HEK293 (cell line): Measurements from ENCODE around the gene IGF2BP1.

ENCODE experiments used
- CTCF ChIA-PET: fragments of 350-600 bp; formaldehyde crosslinking; extraction: SDS; loops from one replicate; lab custom pipeline; 2021; ENCODE audit warnings: antibody characterized with exemption; lab: Yijun Ruan, JAX
- POLR2A ChIA-PET: fragments of 300-600 bp; formaldehyde crosslinking; extraction: SDS; loops from one replicate; lab custom pipeline; 2020; ENCODE audit warnings: antibody characterized with exemption, inconsistent platforms; lab: Yijun Ruan, JAX
- H3K27ac ChIP-seq: fragments of 200-500 bp; sonication (Bioruptor generic); 2 replicates; pipeline ENCODE4 v1.5.1; 2014; ENCODE audit warnings: low read depth, low read length, control low read depth, inconsistent platforms; ENCODE audit errors: extremely low read depth
- H3K36me3 ChIP-seq, 2 experiments: fragments of 200-500 bp in 1 of 2; sonication (Bioruptor generic) in 1 of 2; 1 replicate in 1 of 2; 2 replicates in 1 of 2; pipeline ENCODE4 v1.5.1; 2014 to 2017; ENCODE audit warnings: inconsistent platforms in 2 of 2, low read length in 2 of 2; ENCODE audit not compliant: control insufficient read depth in 2 of 2, insufficient read depth in 1 of 2
- H3K4me1 ChIP-seq: fragments of 200-500 bp; sonication (Bioruptor generic); 2 replicates; pipeline ENCODE4 v1.5.1; 2014; ENCODE audit warnings: mild to moderate bottlenecking, low read length, inconsistent platforms; ENCODE audit not compliant: control insufficient read depth, insufficient read depth
- H3K4me3 ChIP-seq: 2 replicates; pipeline ENCODE4 v1.5.1; 2011; ENCODE audit warnings: low read depth, mild to moderate bottlenecking, control low read depth, low read length, moderate library complexity
- H3K9me3 ChIP-seq: fragments of 200-500 bp; sonication (Bioruptor generic); 2 replicates; pipeline ENCODE4 v1.5.1; 2014; ENCODE audit warnings: low read depth, low read length, inconsistent platforms; ENCODE audit not compliant: control insufficient read depth, insufficient read depth
- GLIS1 ChIP-seq: fragments of 450-650 bp; formaldehyde crosslinking; IDR thresholded peaks from 2 replicates; pipeline ENCODE4 v1.5.1; 2016; ENCODE audit warnings: missing biosample characterization, missing genetic modification characterization
- KLF9 ChIP-seq: fragments of 450-650 bp; formaldehyde crosslinking; IDR thresholded peaks from 2 replicates; pipeline ENCODE4 v1.5.1; 2016; ENCODE audit warnings: missing biosample characterization, missing genetic modification characterization, low read depth
- PATZ1 ChIP-seq: fragments of 450-650 bp; formaldehyde crosslinking; IDR thresholded peaks from 2 replicates; pipeline ENCODE4 v1.5.1; 2016; ENCODE audit warnings: missing biosample characterization, missing genetic modification characterization
- TCF7L2 ChIP-seq: IDR thresholded peaks from 2 replicates; pipeline ENCODE4 v1.6.1; 2011; ENCODE audit warnings: low read depth, mild to moderate bottlenecking, inconsistent platforms, low read length, moderate library complexity, borderline replicate concordance
- WT1 ChIP-seq: fragments of 450-650 bp; formaldehyde crosslinking; IDR thresholded peaks from 2 replicates; pipeline ENCODE4 v1.5.1; 2016; ENCODE audit warnings: missing biosample characterization, missing genetic modification characterization
- YY2 ChIP-seq: fragments of 450-650 bp; formaldehyde crosslinking; IDR thresholded peaks from 2 replicates; pipeline ENCODE4 v1.5.1; 2016; ENCODE audit warnings: missing biosample characterization, missing genetic modification characterization
- ZBTB17 ChIP-seq: fragments of 450-650 bp; formaldehyde crosslinking; IDR thresholded peaks from 2 replicates; pipeline ENCODE4 v1.5.1; 2016; ENCODE audit warnings: missing biosample characterization, missing genetic modification characterization
- ZBTB26 ChIP-seq: fragments of 450-650 bp; formaldehyde crosslinking; optimal IDR thresholded peaks from 2 replicates; pipeline ENCODE3; 2016; ENCODE audit warnings: missing biosample characterization, mild to moderate bottlenecking, missing genetic modification characterization
- ZBTB8A ChIP-seq: fragments of 450-650 bp; formaldehyde crosslinking; IDR thresholded peaks from 2 replicates; pipeline ENCODE4 v1.5.1; 2016; ENCODE audit warnings: missing biosample characterization, missing genetic modification characterization
- ZEB2 ChIP-seq: fragments of 450-650 bp; formaldehyde crosslinking; IDR thresholded peaks from 2 replicates; pipeline ENCODE4 v1.5.1; 2016; ENCODE audit warnings: missing biosample characterization, missing genetic modification characterization
- ZNF112 ChIP-seq: fragments of 450-650 bp; formaldehyde crosslinking; IDR thresholded peaks from 2 replicates; pipeline ENCODE4 v1.5.0; 2017; ENCODE audit warnings: missing biosample characterization, missing genetic modification characterization
- ZNF114 ChIP-seq: fragments of 450-650 bp; formaldehyde crosslinking; IDR thresholded peaks from 2 replicates; pipeline ENCODE4 v1.5.0; 2017; ENCODE audit warnings: missing biosample characterization, missing genetic modification characterization
- ZNF157 ChIP-seq: fragments of 450-650 bp; formaldehyde crosslinking; IDR thresholded peaks from 2 replicates; pipeline ENCODE4 v1.5.1; 2016; ENCODE audit warnings: missing biosample characterization, missing genetic modification characterization
- ZNF174 ChIP-seq: fragments of 450-650 bp; formaldehyde crosslinking; IDR thresholded peaks from 2 replicates; pipeline ENCODE4 v1.5.0; 2017; ENCODE audit warnings: missing biosample characterization, mild to moderate bottlenecking, missing genetic modification characterization
- ZNF184 ChIP-seq: fragments of 450-650 bp; IDR thresholded peaks from 2 replicates; pipeline ENCODE4 v1.5.1; 2018; ENCODE audit warnings: missing biosample characterization, mild to moderate bottlenecking, missing genetic modification characterization
- ZNF2 ChIP-seq: fragments of 450-650 bp; formaldehyde crosslinking; IDR thresholded peaks from 2 replicates; pipeline ENCODE4 v1.5.1; 2016; ENCODE audit warnings: missing biosample characterization, missing genetic modification characterization
- ZNF223 ChIP-seq: fragments of 450-650 bp; formaldehyde crosslinking; IDR thresholded peaks from 2 replicates; pipeline ENCODE4 v1.5.1; 2016; ENCODE audit warnings: missing biosample characterization, missing genetic modification characterization
- ZNF23 ChIP-seq: fragments of 450-650 bp; formaldehyde crosslinking; IDR thresholded peaks from 2 replicates; pipeline ENCODE4 v1.5.1; 2016; ENCODE audit warnings: missing biosample characterization, missing genetic modification characterization, borderline replicate concordance
- ZNF239 ChIP-seq: fragments of 450-650 bp; formaldehyde crosslinking; IDR thresholded peaks from 2 replicates; pipeline ENCODE4 v1.5.1; 2016; ENCODE audit warnings: missing biosample characterization, missing genetic modification characterization
- ZNF341 ChIP-seq: fragments of 450-650 bp; formaldehyde crosslinking; IDR thresholded peaks from 2 replicates; pipeline ENCODE4; 2016; ENCODE audit warnings: low read depth, missing biosample characterization, missing genetic modification characterization
- ZNF501 ChIP-seq: fragments of 450-650 bp; formaldehyde crosslinking; IDR thresholded peaks from 2 replicates; pipeline ENCODE4 v1.5.1; 2016; ENCODE audit warnings: missing biosample characterization, missing genetic modification characterization
- ZNF571 ChIP-seq: fragments of 450-650 bp; formaldehyde crosslinking; IDR thresholded peaks from 2 replicates; pipeline ENCODE4 v1.5.0; 2017; ENCODE audit warnings: missing biosample characterization, missing genetic modification characterization
- ZNF596 ChIP-seq: fragments of 450-650 bp; IDR thresholded peaks from 2 replicates; pipeline ENCODE4 v1.5.0; 2018; ENCODE audit warnings: missing biosample characterization, mild to moderate bottlenecking, missing genetic modification characterization, moderate library complexity
- ZNF600 ChIP-seq: fragments of 450-650 bp; formaldehyde crosslinking; IDR thresholded peaks from 2 replicates; pipeline ENCODE4 v1.5.1; 2016; ENCODE audit warnings: missing biosample characterization, missing genetic modification characterization
- ZNF623 ChIP-seq: fragments of 450-650 bp; formaldehyde crosslinking; IDR thresholded peaks from 2 replicates; pipeline ENCODE4 v1.5.1; 2016; ENCODE audit warnings: missing biosample characterization, missing genetic modification characterization
- ZNF692 ChIP-seq: fragments of 450-650 bp; formaldehyde crosslinking; IDR thresholded peaks from 2 replicates; pipeline ENCODE4 v1.5.1; 2016; ENCODE audit warnings: missing biosample characterization, missing genetic modification characterization
- ZNF747 ChIP-seq: fragments of 450-650 bp; formaldehyde crosslinking; IDR thresholded peaks from 2 replicates; pipeline ENCODE4 v1.5.1; 2016; ENCODE audit warnings: missing biosample characterization, missing genetic modification characterization
- ZNF776 ChIP-seq: fragments of 450-650 bp; formaldehyde crosslinking; IDR thresholded peaks from 2 replicates; pipeline ENCODE4 v1.5.0; 2017; ENCODE audit warnings: missing biosample characterization, missing genetic modification characterization, borderline replicate concordance
- ZNF830 ChIP-seq: fragments of 450-650 bp; IDR thresholded peaks from 2 replicates; pipeline ENCODE4 v1.5.0; 2018; ENCODE audit warnings: missing biosample characterization, missing genetic modification characterization, low read depth, mild to moderate bottlenecking, moderate library complexity
- ZNF843 ChIP-seq: fragments of 450-650 bp; formaldehyde crosslinking; IDR thresholded peaks from 2 replicates; pipeline ENCODE4 v1.5.1; 2016; ENCODE audit warnings: missing biosample characterization, missing genetic modification characterization
- ZXDB ChIP-seq: fragments of 450-650 bp; formaldehyde crosslinking; IDR thresholded peaks from 2 replicates; pipeline ENCODE4 v1.5.1; 2016; ENCODE audit warnings: missing biosample characterization, missing genetic modification characterization
- TF ChIP-seq, protein P1 (sequence below): fragments of 450-650 bp; formaldehyde crosslinking; IDR thresholded peaks from 2 replicates; pipeline ENCODE4 v1.5.1; 2016; ENCODE audit warnings: missing biosample characterization, missing genetic modification characterization
- TF ChIP-seq, protein P2 (sequence below): fragments of 450-650 bp; formaldehyde crosslinking; IDR thresholded peaks from 2 replicates; pipeline ENCODE4 v1.5.1; 2016; ENCODE audit warnings: missing biosample characterization, missing genetic modification characterization, low read depth

IGF2BP1 gene

GRCh38 chr17:49086649-49087048 is 89.5 kb downstream of the IGF2BP1 start (continued):
- no peak for TF ChIP-seq ZNF174

- POLR2A ChIA-PET, result interaction anchor here (0.6 kb wide), 1 partner anchor 349 kb away, joined by 3 read pairs; no protein-coding TSS in a partner anchor
- Histone ChIP-seq H3K4me1 (no peaks in the 10 kb centered on the region), H3K36me3 (no peaks in the 10 kb centered on the region), H3K9me3 (no peaks in the 10 kb centered on the region; the same call in 1 of the 2 replicates), H3K4me3 (no peak overlapping the region), H3K27ac (no peak overlapping the region)
- CTCF ChIA-PET, result no interaction called here
- TF ChIP-seq GLIS1 (tag by site-specific recombination), result no peak
- no peak for TF ChIP-seq ZNF223
- no peak for TF ChIP-seq KLF9
- no peak for TF ChIP-seq ZNF114 (tag by site-specific recombination)
- 0 out of 2 replicates have a peak, but pooled peaks have one; percentile 37 for TF ChIP-seq ZEB2
- TF ChIP-seq PATZ1 (tag by site-specific recombination), result no peak
- no peak for TF ChIP-seq WT1 (tag by site-specific recombination)
- TF ChIP-seq ZNF830 (tag by site-specific recombination), result no peak
- TF ChIP-seq ZNF23, result no peak
- TF ChIP-seq, protein P1, sequence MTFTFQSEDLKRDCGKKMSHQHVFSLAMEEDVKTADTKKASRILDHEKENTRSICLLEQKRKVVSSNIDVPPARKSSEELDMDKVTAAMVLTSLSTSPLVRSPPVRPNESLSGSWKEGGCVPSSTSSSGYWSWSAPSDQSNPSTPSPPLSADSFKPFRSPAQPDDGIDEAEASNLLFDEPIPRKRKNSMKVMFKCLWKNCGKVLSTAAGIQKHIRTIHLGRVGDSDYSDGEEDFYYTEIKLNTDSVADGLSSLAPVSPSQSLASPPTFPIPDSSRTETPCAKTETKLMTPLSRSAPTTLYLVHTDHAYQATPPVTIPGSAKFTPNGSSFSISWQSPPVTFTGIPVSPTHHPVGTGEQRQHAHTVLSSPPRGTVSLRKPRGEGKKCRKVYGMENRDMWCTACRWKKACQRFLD (tag by site-specific recombination), result no peak
- peak; percentile 49; the same call in 1 of the 2 replicates for TF ChIP-seq ZNF600 (tag by site-specific recombination)
- no peak for TF ChIP-seq ZNF596 (tag by site-specific recombination)
- no peak for TF ChIP-seq ZBTB8A
- TF ChIP-seq ZNF501 (tag by site-specific recombination), result no peak
- TF ChIP-seq ZXDB, result no peak
- TF ChIP-seq ZNF184 (tag by site-specific recombination), result 0 out of 2 replicates have a peak, but pooled peaks have one; percentile 45
- TF ChIP-seq ZNF239 (tag by site-specific recombination), result no peak
- no peak for TF ChIP-seq ZNF112 (tag by site-specific recombination)
- TF ChIP-seq, protein P2, sequence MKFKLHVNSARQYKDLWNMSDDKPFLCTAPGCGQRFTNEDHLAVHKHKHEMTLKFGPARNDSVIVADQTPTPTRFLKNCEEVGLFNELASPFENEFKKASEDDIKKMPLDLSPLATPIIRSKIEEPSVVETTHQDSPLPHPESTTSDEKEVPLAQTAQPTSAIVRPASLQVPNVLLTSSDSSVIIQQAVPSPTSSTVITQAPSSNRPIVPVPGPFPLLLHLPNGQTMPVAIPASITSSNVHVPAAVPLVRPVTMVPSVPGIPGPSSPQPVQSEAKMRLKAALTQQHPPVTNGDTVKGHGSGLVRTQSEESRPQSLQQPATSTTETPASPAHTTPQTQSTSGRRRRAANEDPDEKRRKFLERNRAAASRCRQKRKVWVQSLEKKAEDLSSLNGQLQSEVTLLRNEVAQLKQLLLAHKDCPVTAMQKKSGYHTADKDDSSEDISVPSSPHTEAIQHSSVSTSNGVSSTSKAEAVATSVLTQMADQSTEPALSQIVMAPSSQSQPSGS (tag by site-specific recombination), result 0 out of 2 replicates have a peak, but pooled peaks have one; percentile 30
- TF ChIP-seq ZBTB17, result no peak
- TF ChIP-seq ZNF692 (tag by site-specific recombination), result peak; percentile 27; the same call in 1 of the 2 replicates
- TF ChIP-seq ZNF2 (tag by site-specific recombination), result no peak
- no peak for TF ChIP-seq ZNF157
- TF ChIP-seq ZBTB26 (tag by site-specific recombination), result no peak
- TF ChIP-seq ZNF747, result no peak
- TF ChIP-seq YY2, result no peak
- no peak for TF ChIP-seq ZNF571 (tag by site-specific recombination)
- TF ChIP-seq ZNF623 (tag by site-specific recombination), result no peak
- TF ChIP-seq ZNF341 (tag by site-specific recombination), result no peak
- peak; percentile 52; the same call in 1 of the 2 replicates for TF ChIP-seq ZNF843
- no peak for TF ChIP-seq ZNF776 (tag by site-specific recombination)
- TF ChIP-seq TCF7L2, result no peak
These were observed 91.9 kb downstream of the IGF2BP1 start for GRCh38 chr17:49089094-49089493.
